ENCODE results near the gene CCND3. TPM values are rescaled to one million over a fixed set of nuclear protein-coding genes. Genes with fewer than 3 reads are reported as not detected.

Gene CCND3
- total RNA-seq, 1 donor from 2014 or later = 12.6 TPM

Small RNA genes lying within 50 kb of the gene (small RNA-seq; reads per million reads assigned to genes)
- not detected for gene RF00019

Other genes starting within 250 kb of the CCND3 start
- gene TFEB, start 206.2 kb downstream of the CCND3 start, total RNA-seq = 1.6 TPM
- under 0.01 TPM for gene PGC, start 194.4 kb downstream of the CCND3 start, total RNA-seq
- 9.4 TPM for gene FRS3, start 161.9 kb downstream of the CCND3 start, total RNA-seq
- gene PRICKLE4, start 161.0 kb downstream of the CCND3 start, total RNA-seq = 0.41 TPM
- 35.9 TPM for gene TOMM6, start 154.1 kb downstream of the CCND3 start, total RNA-seq
- gene USP49, start 46.4 kb downstream of the CCND3 start, total RNA-seq = 10.6 TPM
- gene MED20, start 20.7 kb downstream of the CCND3 start, total RNA-seq = 16.7 TPM
- gene BYSL, start 20.3 kb downstream of the CCND3 start, total RNA-seq = 14.7 TPM
- 4.5 TPM for gene TAF8, start 108.7 kb upstream of the CCND3 start, total RNA-seq
- gene C6orf132, start 200.8 kb upstream of the CCND3 start, total RNA-seq = under 0.01 TPM
- 1.2 TPM for gene GUCA1A, start 231.6 kb upstream of the CCND3 start, total RNA-seq